ENCODE data around the gene UMAD1. TPM values are rescaled to one million over a fixed set of nuclear protein-coding genes. Genes with fewer than 3 reads are reported as not detected.

Gene UMAD1
- total and polyA plus RNA-seq, 11 donors, result 3.5 to 19.7 (median 15.3) TPM

DNA sequence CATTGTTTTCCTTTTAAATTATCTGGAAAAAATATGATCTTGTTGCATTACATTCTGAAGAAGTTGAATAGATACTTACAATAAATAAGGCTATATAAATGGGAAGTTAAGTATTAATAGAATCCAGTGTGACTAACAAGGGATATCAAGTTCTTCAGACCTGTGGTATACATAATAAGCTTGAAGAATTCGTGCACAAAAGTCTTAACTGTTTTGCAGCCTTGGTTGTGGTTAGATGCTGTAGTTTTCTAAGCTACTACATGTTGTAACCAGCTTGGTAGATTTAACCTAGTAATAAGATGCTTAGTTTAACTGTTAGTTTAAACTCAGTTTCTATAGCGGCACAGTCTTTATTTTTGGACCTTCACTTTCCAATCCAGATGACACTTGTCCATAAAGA lies 221.8 kb downstream of the UMAD1 start:
- ATAC-seq (no peak), DNase-seq (no peak)
- WGBS, 4 donors, result 63 to 81% (median 71%) methylated on average over 2 of the region's 2 CpGs
- Histone ChIP-seq H3K4me1 (peaks cover 0 to 27% (median 7%) of the 10 kb centered on the region in 12 donors), H3K9me3 (no peaks in the 10 kb centered on the region), H3K4me3 (no peak overlapping the region), H3K27me3 (no peaks in the 10 kb centered on the region), H3K27ac (no peak overlapping the region), H3K36me3 (no peaks in the 10 kb centered on the region)
- intact Hi-C loops (cut with DNase I), result no loop called here
- TF ChIP-seq POLR2A (IDR thresholded peaks at IDR 0.05), result no peak
- TF ChIP-seq, protein P1, sequence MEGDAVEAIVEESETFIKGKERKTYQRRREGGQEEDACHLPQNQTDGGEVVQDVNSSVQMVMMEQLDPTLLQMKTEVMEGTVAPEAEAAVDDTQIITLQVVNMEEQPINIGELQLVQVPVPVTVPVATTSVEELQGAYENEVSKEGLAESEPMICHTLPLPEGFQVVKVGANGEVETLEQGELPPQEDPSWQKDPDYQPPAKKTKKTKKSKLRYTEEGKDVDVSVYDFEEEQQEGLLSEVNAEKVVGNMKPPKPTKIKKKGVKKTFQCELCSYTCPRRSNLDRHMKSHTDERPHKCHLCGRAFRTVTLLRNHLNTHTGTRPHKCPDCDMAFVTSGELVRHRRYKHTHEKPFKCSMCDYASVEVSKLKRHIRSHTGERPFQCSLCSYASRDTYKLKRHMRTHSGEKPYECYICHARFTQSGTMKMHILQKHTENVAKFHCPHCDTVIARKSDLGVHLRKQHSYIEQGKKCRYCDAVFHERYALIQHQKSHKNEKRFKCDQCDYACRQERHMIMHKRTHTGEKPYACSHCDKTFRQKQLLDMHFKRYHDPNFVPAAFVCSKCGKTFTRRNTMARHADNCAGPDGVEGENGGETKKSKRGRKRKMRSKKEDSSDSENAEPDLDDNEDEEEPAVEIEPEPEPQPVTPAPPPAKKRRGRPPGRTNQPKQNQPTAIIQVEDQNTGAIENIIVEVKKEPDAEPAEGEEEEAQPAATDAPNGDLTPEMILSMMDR (IDR thresholded peaks at IDR 0.05), result no peak

DNA sequence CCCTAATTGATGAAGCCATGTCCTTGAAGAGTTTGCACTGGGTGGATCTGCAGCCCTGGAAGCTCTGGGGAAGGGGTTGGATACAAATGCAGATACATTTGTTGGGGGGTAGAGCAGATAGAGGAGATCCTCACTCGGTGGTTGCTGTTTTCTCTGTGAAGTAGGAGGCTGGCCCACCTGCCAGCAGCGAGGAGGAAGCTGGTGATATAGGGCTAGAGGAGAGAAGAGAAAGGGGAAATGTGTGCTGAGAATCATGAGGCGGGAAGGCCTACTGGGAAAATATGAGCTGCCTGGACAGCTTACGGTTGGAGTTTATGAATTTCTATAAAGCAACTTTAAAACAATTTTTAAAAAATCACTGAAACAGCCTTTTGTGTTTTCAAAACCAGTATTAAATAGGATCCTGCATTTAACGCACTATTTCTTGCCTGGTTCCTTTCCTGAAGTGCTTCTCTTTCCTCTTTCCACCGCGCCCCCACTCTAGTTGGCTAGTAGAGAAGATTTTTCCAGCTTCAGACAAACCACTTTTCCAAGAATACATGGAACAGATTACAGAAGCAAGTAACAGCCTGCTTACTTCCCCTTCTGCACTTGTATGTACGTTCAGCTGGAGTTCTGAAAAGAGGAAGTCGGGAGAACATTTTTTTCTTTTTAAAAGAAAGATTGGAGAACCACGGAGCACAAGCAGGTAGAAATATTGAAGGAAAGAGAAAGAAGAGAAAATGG lies 227.5 kb downstream of the UMAD1 start:
- TF ChIP-seq POLR2A (IDR thresholded peaks at IDR 0.05), result no peak
- TF ChIP-seq, protein P1 (IDR thresholded peaks at IDR 0.05), result no peak
- peaks cover 0 to 43% (median 21%) of the 10 kb centered on the region in 12 donors for H3K4me1 ChIP-seq
- ATAC-seq, result peak; percentile 49 to 76 (median 56)
- peak overlapping the region in 1 of 12 donors; percentile 8 for H3K4me3 ChIP-seq
- H3K9me3 ChIP-seq, result no peaks in the 10 kb centered on the region
- H3K27ac ChIP-seq, result peak overlapping the region in 8 of 12 donors; percentile 4 to 71 (median 35)
- no peaks in the 10 kb centered on the region for H3K36me3 ChIP-seq
- WGBS, 4 donors, result 53 to 68% (median 59%) methylated on average over 10 of the region's 10 CpGs
- no peaks in the 10 kb centered on the region for H3K27me3 ChIP-seq
- intact Hi-C loops (cut with DNase I), result no loop called here
- DNase-seq, result peak in 2 of 5 donors; percentile 18 to 25

DNA sequence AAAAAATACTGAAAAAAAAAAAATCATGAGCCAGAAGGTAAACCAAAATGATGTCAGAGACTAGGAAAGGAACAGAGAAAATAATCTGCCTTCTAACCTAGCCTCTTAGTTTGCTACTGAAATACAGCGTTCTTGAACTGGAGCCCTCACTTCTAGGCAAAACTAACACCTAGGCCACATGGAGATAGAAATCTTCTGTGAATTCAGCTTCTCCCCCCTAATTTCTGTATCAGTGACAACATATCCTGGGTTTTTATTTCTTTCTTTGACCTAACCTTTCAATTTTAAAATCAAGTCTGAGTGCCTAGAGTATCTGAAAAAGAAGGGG lies 228.0 kb downstream of the UMAD1 start:
- 42 to 91% (median 74%) methylated on average over 1 of the region's 1 CpG for WGBS, 4 donors
- Histone ChIP-seq H3K9me3 (no peaks in the 10 kb centered on the region), H3K27ac (peak overlapping the region in 7 of 12 donors; percentile 26 to 71 (median 40)), H3K4me3 (no peak overlapping the region), H3K4me1 (peaks cover 0 to 43% (median 21%) of the 10 kb centered on the region in 12 donors), H3K27me3 (no peaks in the 10 kb centered on the region), H3K36me3 (no peaks in the 10 kb centered on the region)
- TF ChIP-seq POLR2A (IDR thresholded peaks at IDR 0.05), result no peak
- TF ChIP-seq, protein P1 (IDR thresholded peaks at IDR 0.05), result no peak
- intact Hi-C loops (cut with DNase I), result no loop called here
- ATAC-seq (no peak), DNase-seq (no peak)

DNA sequence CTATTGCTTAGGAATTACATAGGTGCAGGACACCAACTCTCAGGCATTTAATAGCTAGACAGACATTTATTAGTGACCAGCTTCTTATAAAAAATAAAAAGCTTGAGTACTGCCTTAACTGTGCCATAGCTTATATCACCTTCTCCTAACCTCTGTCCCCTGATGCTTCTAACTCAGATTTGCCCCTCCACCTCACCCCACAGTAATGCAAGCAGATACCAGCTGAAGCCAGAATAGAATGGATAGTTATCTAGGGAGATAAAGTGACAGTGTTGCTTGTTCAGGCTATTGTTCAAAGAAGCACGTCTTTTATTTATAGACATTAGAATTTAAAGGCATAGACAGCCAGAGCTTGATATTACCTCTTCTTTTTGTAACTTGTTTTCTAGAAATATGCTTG lies 228.5 kb downstream of the UMAD1 start:
- peaks cover 0 to 43% (median 21%) of the 10 kb centered on the region in 12 donors for H3K4me1 ChIP-seq
- TF ChIP-seq POLR2A (IDR thresholded peaks at IDR 0.05), result no peak
- TF ChIP-seq, protein P1 (IDR thresholded peaks at IDR 0.05), result no peak
- H3K36me3 ChIP-seq, result no peaks in the 10 kb centered on the region
- H3K9me3 ChIP-seq, result no peaks in the 10 kb centered on the region
- no peak overlapping the region for H3K4me3 ChIP-seq
- no peaks in the 10 kb centered on the region for H3K27me3 ChIP-seq
- peak; percentile 51 to 82 (median 61) for ATAC-seq
- no peak for DNase-seq
- intact Hi-C loops (cut with DNase I), result no loop called here
- H3K27ac ChIP-seq, result peak overlapping the region in 6 of 12 donors; percentile 26 to 62 (median 35)
- 0 to 20% (median 6%) methylated on average over 1 of the region's 1 CpG for WGBS, 4 donors

All from heart left ventricle (tissue), 16 donors.